GM13977 (cell line): ENCODE measurements around the gene USP50.
A peak's percentile ranks its signal among the peaks of the same experiment; 100 is the strongest.

Experiments used
- DNase-seq: peaks from one replicate; pipeline ENCODE4 v3.0.0; 2012; ENCODE audit warnings: low spot score
- in situ Hi-C: fragments of 300-500 bp; cut with MboI; formaldehyde crosslinking; loops from one replicate; pipeline ENCODE4 v1.12.0; 2022; ENCODE audit warnings: low sequenced_read_pairs, low pct_unique_long_range_greater_than_20kb, mixed read lengths, inconsistent platforms; ENCODE audit not compliant: unreplicated experiment
- TF ChIP-seq, protein P1 (sequence below): IDR thresholded peaks from 2 replicates; pipeline ENCODE4 v1.5.1; 2012; ENCODE audit warnings: mild to moderate bottlenecking, control low read depth; ENCODE audit not compliant: insufficient read depth; ENCODE audit errors: extremely low read depth, missing control alignments

Gene USP50

DNA sequence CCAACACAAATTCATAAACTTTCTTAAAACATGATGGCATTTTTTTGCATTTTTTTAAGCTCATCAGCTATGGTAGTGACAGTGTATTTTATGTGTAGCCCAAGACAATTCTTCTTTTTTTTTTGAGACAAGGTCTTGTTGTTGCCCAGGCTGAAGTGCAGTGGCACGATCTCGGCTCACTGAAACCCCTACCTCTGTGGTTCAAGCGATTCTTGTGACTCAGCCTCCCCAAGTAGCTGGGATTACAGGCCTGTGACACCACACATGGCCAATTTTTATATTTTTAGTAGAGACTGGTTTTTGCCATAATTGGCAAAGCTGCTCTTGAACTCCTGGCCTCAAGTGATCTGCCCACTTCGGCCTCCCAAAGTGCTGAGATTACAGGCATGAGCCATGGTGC is 17.3 kb upstream of the USP50 start:
- in situ Hi-C loops = no loop called here
- TF ChIP-seq, protein P1, sequence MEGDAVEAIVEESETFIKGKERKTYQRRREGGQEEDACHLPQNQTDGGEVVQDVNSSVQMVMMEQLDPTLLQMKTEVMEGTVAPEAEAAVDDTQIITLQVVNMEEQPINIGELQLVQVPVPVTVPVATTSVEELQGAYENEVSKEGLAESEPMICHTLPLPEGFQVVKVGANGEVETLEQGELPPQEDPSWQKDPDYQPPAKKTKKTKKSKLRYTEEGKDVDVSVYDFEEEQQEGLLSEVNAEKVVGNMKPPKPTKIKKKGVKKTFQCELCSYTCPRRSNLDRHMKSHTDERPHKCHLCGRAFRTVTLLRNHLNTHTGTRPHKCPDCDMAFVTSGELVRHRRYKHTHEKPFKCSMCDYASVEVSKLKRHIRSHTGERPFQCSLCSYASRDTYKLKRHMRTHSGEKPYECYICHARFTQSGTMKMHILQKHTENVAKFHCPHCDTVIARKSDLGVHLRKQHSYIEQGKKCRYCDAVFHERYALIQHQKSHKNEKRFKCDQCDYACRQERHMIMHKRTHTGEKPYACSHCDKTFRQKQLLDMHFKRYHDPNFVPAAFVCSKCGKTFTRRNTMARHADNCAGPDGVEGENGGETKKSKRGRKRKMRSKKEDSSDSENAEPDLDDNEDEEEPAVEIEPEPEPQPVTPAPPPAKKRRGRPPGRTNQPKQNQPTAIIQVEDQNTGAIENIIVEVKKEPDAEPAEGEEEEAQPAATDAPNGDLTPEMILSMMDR = no peak
- DNase-seq = no peak

DNA sequence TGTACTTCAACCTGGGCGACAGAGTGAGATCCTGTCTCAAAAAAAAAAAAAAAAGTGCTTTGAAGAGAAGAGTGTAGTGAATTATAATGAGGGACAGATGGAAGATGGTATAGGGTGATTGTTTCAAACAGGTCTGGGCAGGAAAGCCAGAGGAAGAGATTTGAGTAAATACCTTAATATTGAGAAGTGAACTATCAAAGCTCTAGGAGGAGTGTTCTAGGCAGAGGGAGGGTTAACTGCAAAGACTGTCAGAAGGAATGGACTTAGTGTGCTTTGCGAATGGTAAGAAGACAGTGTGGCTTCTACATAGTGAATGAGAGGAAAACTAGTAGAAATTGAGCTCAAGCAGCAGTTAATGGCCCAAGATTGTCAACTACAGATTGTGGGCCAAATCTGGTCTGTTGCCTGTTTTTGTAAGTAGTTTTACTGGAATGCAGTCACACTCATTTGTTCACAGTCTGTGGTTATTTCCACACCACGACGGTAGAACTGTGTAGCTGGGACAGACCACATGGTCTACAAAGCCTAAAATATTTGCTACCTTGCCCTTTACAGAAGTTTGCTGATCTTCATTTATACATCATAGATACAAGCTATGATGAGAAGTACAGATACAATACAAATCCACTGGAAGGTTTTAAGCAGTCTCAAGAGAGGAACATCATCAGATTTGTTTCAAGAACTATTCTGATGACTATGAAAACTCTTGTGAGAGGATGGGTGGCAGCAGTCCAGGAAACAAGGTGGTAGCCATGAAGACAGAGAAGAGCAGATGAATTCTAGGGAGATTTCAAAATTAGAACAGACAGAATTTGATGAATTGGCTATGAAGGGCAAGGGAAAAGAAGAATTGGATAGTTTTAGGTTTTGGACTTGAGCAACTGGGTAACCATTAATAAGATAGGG is 16.5 kb upstream of the USP50 start:
- in situ Hi-C loops = no loop called here
- no peak for DNase-seq
- TF ChIP-seq, protein P1 = no peak

- in situ Hi-C loops = no loop called here
- DNase-seq = no peak
- TF ChIP-seq, protein P1 = no peak
Observed at GRCh38 chr15:50558012-50558411, 11.5 kb upstream of the USP50 start.

GRCh38 chr15:50556642-50557371 is 10.3 kb upstream of the USP50 start:
- in situ Hi-C loops = no loop called here
- TF ChIP-seq, protein P1 = no peak
- no peak for DNase-seq

- peak; percentile 49 for DNase-seq
- TF ChIP-seq, protein P1 = no peak
- in situ Hi-C loops = no loop called here
Observed at GRCh38 chr15:50552238-50552637, 5.8 kb upstream of the USP50 start.

- no peak for DNase-seq
- in situ Hi-C loops = no loop called here
- TF ChIP-seq, protein P1 = no peak
Observed at GRCh38 chr15:50549326-50549725, 2.9 kb upstream of the USP50 start.
